ENCODE data around the gene PRKCE. TPM values are rescaled to one million over a fixed set of nuclear protein-coding genes. Genes with fewer than 3 reads are reported as not detected.
"Not testable (repeated sequence)": the region's sequence is repeated elsewhere in the genome, so short reads cannot be mapped to it uniquely, and the experiment has no call there.

PRKCE gene
- polyA plus RNA-seq, 3 donors, result 8.3 to 9.1 (median 8.8) TPM

GRCh38 chr2:45687964-45688363, 36.5 kb downstream of the PRKCE start:
- no peak for DNase-seq (ENCODE audit: extremely low read depth in 1 of 11, low read depth in 9 of 11, low spot score in 4 of 11)

GRCh38 chr2:45688479-45689298, 37.2 kb downstream of the PRKCE start:
- no peak for DNase-seq (ENCODE audit: extremely low read depth in 1 of 11, low read depth in 9 of 11, low spot score in 4 of 11)

GRCh38 chr2:45690231-45690630, 38.8 kb downstream of the PRKCE start:
- DNase-seq (ENCODE audit: extremely low read depth in 1 of 11, low read depth in 9 of 11, low spot score in 4 of 11), result no peak

GRCh38 chr2:45691171-45691999, 39.9 kb downstream of the PRKCE start:
- peak in 1 of 11 donors; percentile 32 for DNase-seq (ENCODE audit: extremely low read depth in 1 of 11, low read depth in 9 of 11, low spot score in 4 of 11)

GRCh38 chr2:45692566-45692965, 41.1 kb downstream of the PRKCE start:
- no peak for DNase-seq (ENCODE audit: extremely low read depth in 1 of 11, low read depth in 9 of 11, low spot score in 4 of 11)

GRCh38 chr2:45695480-45696007, 44.1 kb downstream of the PRKCE start:
- DNase-seq (ENCODE audit: extremely low read depth in 1 of 11, low read depth in 9 of 11, low spot score in 4 of 11), result not testable (repeated sequence)

GRCh38 chr2:45696708-45697107, 45.2 kb downstream of the PRKCE start:
- no peak for DNase-seq (ENCODE audit: extremely low read depth in 1 of 11, low read depth in 9 of 11, low spot score in 4 of 11)

GRCh38 chr2:45697190-45697589, 45.7 kb downstream of the PRKCE start:
- DNase-seq (ENCODE audit: extremely low read depth in 1 of 11, low read depth in 9 of 11, low spot score in 4 of 11), result no peak

GRCh38 chr2:45698554-45698953, 47.1 kb downstream of the PRKCE start:
- DNase-seq (ENCODE audit: extremely low read depth in 1 of 11, low read depth in 9 of 11, low spot score in 4 of 11), result no peak

GRCh38 chr2:45699032-45699658, 47.7 kb downstream of the PRKCE start:
- no peak for DNase-seq (ENCODE audit: extremely low read depth in 1 of 11, low read depth in 9 of 11, low spot score in 4 of 11)

GRCh38 chr2:45700407-45701013, 49.0 kb downstream of the PRKCE start:
- no peak for DNase-seq (ENCODE audit: extremely low read depth in 1 of 11, low read depth in 9 of 11, low spot score in 4 of 11)

- DNase-seq (ENCODE audit: extremely low read depth in 1 of 11, low read depth in 9 of 11, low spot score in 4 of 11), result no peak
These were observed 53.8 kb downstream of the PRKCE start for GRCh38 chr2:45705233-45705632.

- no peak for DNase-seq (ENCODE audit: extremely low read depth in 1 of 11, low read depth in 9 of 11, low spot score in 4 of 11)
These were observed 54.6 kb downstream of the PRKCE start for GRCh38 chr2:45706033-45706432.

- no peak for DNase-seq (ENCODE audit: extremely low read depth in 1 of 11, low read depth in 9 of 11, low spot score in 4 of 11)
These were observed 55.5 kb downstream of the PRKCE start for GRCh38 chr2:45707006-45707405.

GRCh38 chr2:45707661-45708060, 56.2 kb downstream of the PRKCE start:
- no peak for DNase-seq (ENCODE audit: extremely low read depth in 1 of 11, low read depth in 9 of 11, low spot score in 4 of 11)

GRCh38 chr2:45708501-45708900, 57.0 kb downstream of the PRKCE start:
- no peak for DNase-seq (ENCODE audit: extremely low read depth in 1 of 11, low read depth in 9 of 11, low spot score in 4 of 11)

GRCh38 chr2:45709137-45709536, 57.7 kb downstream of the PRKCE start:
- DNase-seq (ENCODE audit: extremely low read depth in 1 of 11, low read depth in 9 of 11, low spot score in 4 of 11), result no peak

GRCh38 chr2:45710468-45710867, 59.0 kb downstream of the PRKCE start:
- DNase-seq (ENCODE audit: extremely low read depth in 1 of 11, low read depth in 9 of 11, low spot score in 4 of 11), result no peak

GRCh38 chr2:45711224-45711623, 59.7 kb downstream of the PRKCE start:
- no peak for DNase-seq (ENCODE audit: extremely low read depth in 1 of 11, low read depth in 9 of 11, low spot score in 4 of 11)

All from renal cortex interstitium (tissue), 11 donors.